ENCODE measurements around the gene ZBTB38.

GRCh38 chr3:141352262-141352984 lies 15.9 kb upstream of the ZBTB38 start:
- no peak for TF ChIP-seq CTCF (conservative IDR thresholded peaks at IDR 0.05; ENCODE audit: low read length)
- TF ChIP-seq EZH2phosphoT487 (IDR thresholded peaks at IDR 0.05; ENCODE audit: borderline replicate concordance, low read depth, low read length): no peak

Measured in OCI-LY7 (cell line).